ENCODE measurements around the gene NBPF3.
"Not testable (repeated sequence)": the region's sequence is repeated elsewhere in the genome, so short reads cannot be mapped to it uniquely, and the experiment has no call there.

Gene NBPF3

GRCh38 chr1:21447311-21447710 is 7.4 kb downstream of the NBPF3 start:
- no peak for TF ChIP-seq Cebpa-rat (IDR thresholded peaks at IDR 0.05)
- H3K36me3 ChIP-seq: peaks cover 16% of the 10 kb centered on the region; the same call in 1 of the 2 replicates
- peaks cover 22% of the 10 kb centered on the region for H3K4me1 ChIP-seq
- no peak overlapping the region for H3K27ac ChIP-seq
- H3K9ac ChIP-seq: no peak overlapping the region
- peaks cover under 1% of the 10 kb centered on the region; the same call in 1 of the 2 replicates for H3K27me3 ChIP-seq
- no peaks in the 10 kb centered on the region for H4K20me1 ChIP-seq
- H3K4me3 ChIP-seq: no peak overlapping the region
- no peak overlapping the region for H3K4me2 ChIP-seq
- no peaks in the 10 kb centered on the region for H3K9me3 ChIP-seq

DNA sequence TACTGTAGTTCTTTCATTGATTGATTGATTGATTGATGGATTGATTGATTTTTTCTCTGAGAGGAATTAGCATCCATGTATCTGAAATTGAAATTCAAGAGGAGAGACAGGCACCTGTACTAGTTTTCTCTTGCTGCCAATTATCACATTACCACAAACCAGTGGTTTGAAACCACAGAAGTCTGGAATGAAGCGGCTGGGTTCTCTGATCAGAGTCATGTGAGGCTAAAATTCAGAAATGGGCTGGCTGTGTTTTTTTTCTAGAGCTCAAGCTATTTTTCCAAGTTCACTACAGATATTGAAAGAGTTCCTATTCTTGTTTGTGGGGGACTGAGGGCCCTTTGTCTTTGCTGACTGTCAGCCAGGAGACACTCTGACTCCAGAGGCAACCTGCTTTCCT is 10.0 kb downstream of the NBPF3 start:
- no peaks in the 10 kb centered on the region for H3K27me3 ChIP-seq
- peaks cover 11% of the 10 kb centered on the region; the same call in 1 of the 2 replicates for H3K36me3 ChIP-seq
- H3K9ac ChIP-seq: no peak overlapping the region
- no peak overlapping the region for H3K27ac ChIP-seq
- H4K20me1 ChIP-seq: no peaks in the 10 kb centered on the region
- no peaks in the 10 kb centered on the region for H3K9me3 ChIP-seq
- peak overlapping the region; percentile 36 for H3K4me2 ChIP-seq
- H3K4me3 ChIP-seq: no peak overlapping the region
- peaks cover 45% of the 10 kb centered on the region for H3K4me1 ChIP-seq
- TF ChIP-seq Cebpa-rat (IDR thresholded peaks at IDR 0.05): no peak

DNA sequence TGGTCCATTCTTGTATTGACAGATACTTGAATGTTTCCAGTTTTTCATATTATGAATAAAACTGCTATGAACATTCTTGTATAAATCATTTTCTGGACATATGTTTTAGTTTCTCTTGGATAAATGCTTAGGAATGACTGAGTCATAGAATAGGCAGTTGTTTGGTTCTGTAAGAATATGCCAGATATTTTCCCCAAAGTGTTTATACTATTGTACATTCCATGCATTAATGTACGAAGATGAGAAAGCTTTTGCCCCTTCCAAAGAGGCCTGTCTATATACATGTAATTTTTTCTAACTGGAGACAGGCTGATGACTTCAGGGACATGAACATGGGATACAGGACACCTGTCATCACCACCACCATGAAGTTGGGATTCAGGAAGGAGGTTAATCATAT is 11.3 kb downstream of the NBPF3 start:
- H3K36me3 ChIP-seq: no peaks in the 10 kb centered on the region
- no peak overlapping the region for H3K4me3 ChIP-seq
- H3K4me1 ChIP-seq: peaks cover 36% of the 10 kb centered on the region
- H3K9ac ChIP-seq: no peak overlapping the region
- TF ChIP-seq Cebpa-rat (IDR thresholded peaks at IDR 0.05): no peak
- no peak overlapping the region for H3K4me2 ChIP-seq
- H3K27me3 ChIP-seq: no peaks in the 10 kb centered on the region
- H3K9me3 ChIP-seq: no peaks in the 10 kb centered on the region
- no peak overlapping the region for H3K27ac ChIP-seq
- no peaks in the 10 kb centered on the region for H4K20me1 ChIP-seq

GRCh38 chr1:21451981-21452411 is 12.1 kb downstream of the NBPF3 start:
- Histone ChIP-seq H3K27me3 (no peaks in the 10 kb centered on the region), H3K36me3 (no peaks in the 10 kb centered on the region), H3K9me3 (no peaks in the 10 kb centered on the region), H3K4me3 (no peak overlapping the region), H3K9ac (no peak overlapping the region), H4K20me1 (no peaks in the 10 kb centered on the region), H3K4me1 (peaks cover 35% of the 10 kb centered on the region), H3K27ac (no peak overlapping the region), H3K4me2 (no peak overlapping the region)
- no peak for TF ChIP-seq Cebpa-rat (IDR thresholded peaks at IDR 0.05)

DNA sequence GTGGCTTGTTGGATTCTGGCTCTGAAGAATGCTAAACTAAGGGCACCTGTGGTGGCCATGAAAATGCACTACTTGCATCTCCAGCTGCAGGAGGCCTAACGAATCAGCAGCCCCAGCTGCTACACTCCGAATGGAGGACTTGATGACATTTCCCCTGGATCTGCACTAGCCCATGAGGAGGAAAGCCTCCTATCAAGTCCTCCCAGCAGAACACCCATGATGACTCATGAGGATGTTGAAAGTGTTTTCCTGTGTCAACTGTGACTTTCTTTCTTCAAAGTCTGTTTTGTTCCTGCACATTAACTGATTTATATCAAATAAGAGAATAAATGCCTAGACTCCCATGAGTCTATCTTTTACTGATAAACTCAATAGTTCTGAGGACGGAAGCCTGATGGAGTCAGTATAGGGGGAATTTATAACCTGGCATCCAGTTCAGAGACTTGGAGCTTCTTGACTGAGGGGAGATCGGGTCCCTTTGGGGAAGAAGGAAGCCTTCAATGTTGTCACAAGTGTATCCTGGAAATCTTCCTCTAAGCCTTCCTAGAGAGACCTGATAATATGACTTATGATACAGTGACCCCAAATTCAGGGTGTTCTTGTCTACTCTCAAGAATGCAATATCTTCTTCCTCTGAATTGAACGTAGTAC is 14.2 kb downstream of the NBPF3 start:
- not testable (repeated sequence) for H3K4me3 ChIP-seq
- H3K27ac ChIP-seq: peak overlapping the region; percentile 56

GRCh38 chr1:21454904-21455303 is 15.0 kb downstream of the NBPF3 start:
- not testable (repeated sequence) for H4K20me1 ChIP-seq, H3K36me3 ChIP-seq, H3K4me3 ChIP-seq, H3K9ac ChIP-seq, H3K4me2 ChIP-seq, H3K27ac ChIP-seq, H3K9me3 ChIP-seq, H3K27me3 ChIP-seq
- peaks cover 30% of the 10 kb centered on the region for H3K4me1 ChIP-seq

More for the DNA sequence above, 14.2 kb downstream of the NBPF3 start:
- H3K9me3 ChIP-seq, H4K20me1 ChIP-seq, H3K27me3 ChIP-seq, H3K36me3 ChIP-seq, H3K9ac ChIP-seq: not testable (repeated sequence)
- H3K4me2 ChIP-seq: peak overlapping the region; percentile 59
- H3K4me1 ChIP-seq: peaks cover 35% of the 10 kb centered on the region

- H3K4me2 ChIP-seq: no peak overlapping the region
- no peaks in the 10 kb centered on the region for H3K9me3 ChIP-seq
- H3K4me1 ChIP-seq: peaks cover 22% of the 10 kb centered on the region
Measured at GRCh38 chr1:21457654-21458053, 17.7 kb downstream of the NBPF3 start.

GRCh38 chr1:21465127-21465526 is 25.2 kb downstream of the NBPF3 start:
- not testable (repeated sequence) for H3K9me3 ChIP-seq, H4K20me1 ChIP-seq, H3K27ac ChIP-seq, H3K36me3 ChIP-seq, H3K27me3 ChIP-seq, H3K9ac ChIP-seq, H3K4me2 ChIP-seq, H3K4me3 ChIP-seq, H3K4me1 ChIP-seq

More at GRCh38 chr1:21457654-21458053, 17.7 kb downstream of the NBPF3 start:
- Histone ChIP-seq H3K9ac (no peak overlapping the region), H3K27ac (no peak overlapping the region), H3K36me3 (0 out of 2 replicates have a peak, but pooled peaks cover 4% of the 10 kb centered on the region), H4K20me1 (no peaks in the 10 kb centered on the region), H3K27me3 (no peaks in the 10 kb centered on the region), H3K4me3 (no peak overlapping the region)
- no peak for TF ChIP-seq Cebpa-rat (IDR thresholded peaks at IDR 0.05)

DNA sequence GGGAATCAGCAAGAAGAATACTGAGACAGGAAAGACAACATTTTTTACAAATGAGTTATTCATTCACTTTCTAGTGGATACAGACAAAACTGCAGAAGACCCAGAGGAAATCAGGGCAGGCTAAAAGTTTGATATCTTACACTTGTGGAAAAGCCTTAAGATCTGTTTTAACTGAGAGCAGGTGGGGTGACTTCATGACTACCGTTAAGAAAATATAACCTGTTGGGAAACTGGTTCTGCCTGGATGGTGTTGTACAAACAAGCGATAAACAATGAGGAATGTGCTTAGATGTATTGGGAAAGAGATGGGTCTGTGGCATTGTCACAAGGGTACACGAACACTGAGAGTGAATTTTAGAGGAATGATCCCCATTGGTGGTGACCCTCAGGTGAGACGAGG is 28.0 kb downstream of the NBPF3 start:
- not testable (repeated sequence) for H3K27ac ChIP-seq, H3K4me1 ChIP-seq, H3K36me3 ChIP-seq, H3K9ac ChIP-seq, H3K9me3 ChIP-seq, H3K4me2 ChIP-seq, H4K20me1 ChIP-seq, H3K4me3 ChIP-seq, H3K27me3 ChIP-seq

GRCh38 chr1:21468599-21468998 is 28.7 kb downstream of the NBPF3 start:
- TF ChIP-seq Cebpa-rat (IDR thresholded peaks at IDR 0.05): no peak
- H3K4me1 ChIP-seq: no peaks in the 10 kb centered on the region

GRCh38 chr1:21469581-21469980 is 29.6 kb downstream of the NBPF3 start:
- no peak overlapping the region for H3K27ac ChIP-seq
- 0 out of 2 replicates have a peak, but pooled peaks cover 6% of the 10 kb centered on the region for H3K36me3 ChIP-seq

More at GRCh38 chr1:21468599-21468998, 28.7 kb downstream of the NBPF3 start:
- no peaks in the 10 kb centered on the region for H3K27me3 ChIP-seq
- 0 out of 2 replicates have a peak, but pooled peaks cover 4% of the 10 kb centered on the region for H3K36me3 ChIP-seq
- no peak overlapping the region for H3K4me2 ChIP-seq
- no peaks in the 10 kb centered on the region for H4K20me1 ChIP-seq
- no peak overlapping the region for H3K9ac ChIP-seq
- no peak overlapping the region for H3K4me3 ChIP-seq
- H3K27ac ChIP-seq: no peak overlapping the region
- no peaks in the 10 kb centered on the region for H3K9me3 ChIP-seq

More at GRCh38 chr1:21469581-21469980, 29.6 kb downstream of the NBPF3 start:
- no peak overlapping the region for H3K4me2 ChIP-seq
- H3K4me1 ChIP-seq: no peaks in the 10 kb centered on the region
- no peak overlapping the region for H3K9ac ChIP-seq
- no peaks in the 10 kb centered on the region for H4K20me1 ChIP-seq
- H3K9me3 ChIP-seq: no peaks in the 10 kb centered on the region
- H3K27me3 ChIP-seq: no peaks in the 10 kb centered on the region
- H3K4me3 ChIP-seq: no peak overlapping the region
- TF ChIP-seq Cebpa-rat (IDR thresholded peaks at IDR 0.05): no peak

Data from BLaER1 (cell line).